ENCODE results near the gene ITGBL1.

ITGBL1 gene

DNA sequence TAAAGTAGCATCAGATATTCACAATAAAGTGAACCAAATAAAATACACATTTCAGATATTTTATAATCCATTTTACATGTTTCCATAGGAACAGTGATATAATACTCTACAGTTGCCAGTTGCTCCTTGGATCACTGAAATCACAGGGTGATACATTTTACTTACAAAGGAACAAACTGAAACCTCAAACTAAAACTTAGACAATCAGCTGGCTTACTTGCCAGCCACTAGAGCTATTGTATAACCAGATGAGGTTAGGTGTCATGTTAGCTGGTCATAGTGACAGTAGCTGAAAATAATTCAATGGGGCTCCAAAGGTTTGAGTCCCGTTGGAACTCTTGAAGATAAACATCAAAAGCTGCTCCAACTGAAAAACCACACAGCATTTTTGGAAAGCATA is 274.6 kb downstream of the ITGBL1 start:
- no peaks in the 10 kb centered on the region for H3K36me3 ChIP-seq (ENCODE audit: control insufficient read depth, insufficient read depth, low read length)
- no peak overlapping the region for H3K9ac ChIP-seq (ENCODE audit: low read length)
- no peaks in the 10 kb centered on the region for H3K9me3 ChIP-seq (ENCODE audit: control insufficient read depth, insufficient read depth, low read depth, low read length)
- H3K4me3 ChIP-seq (ENCODE audit: low read depth, low read length): no peak overlapping the region
- no peaks in the 10 kb centered on the region for H3K4me1 ChIP-seq (ENCODE audit: control insufficient read depth, insufficient read depth, low read length)
- H3K27me3 ChIP-seq (ENCODE audit: control insufficient read depth, insufficient read depth, low read length): no peaks in the 10 kb centered on the region
- no peak overlapping the region for H3K27ac ChIP-seq (ENCODE audit: low read depth, low read length)

DNA sequence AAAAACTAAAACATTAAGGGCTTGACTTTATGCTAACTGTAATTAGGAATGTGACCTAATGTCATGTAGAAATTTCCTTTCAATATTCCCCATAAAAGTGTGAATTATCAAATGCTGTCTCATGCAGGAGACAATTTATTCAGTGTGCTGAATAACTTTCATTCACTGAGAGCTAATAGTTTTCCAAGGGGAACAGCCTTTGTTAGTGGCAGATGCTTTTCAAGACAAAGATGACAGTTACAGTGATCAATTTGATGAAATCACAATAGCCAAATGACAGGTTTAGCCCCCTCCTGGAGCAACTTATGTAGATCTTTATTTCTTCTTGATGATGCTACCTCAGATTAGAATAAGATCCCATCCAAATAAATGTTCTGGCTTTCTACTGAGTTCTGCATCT is 275.5 kb downstream of the ITGBL1 start:
- Histone ChIP-seq H3K9ac (ENCODE audit: low read length) (no peak overlapping the region), H3K27ac (ENCODE audit: low read depth, low read length) (no peak overlapping the region), H3K27me3 (ENCODE audit: control insufficient read depth, insufficient read depth, low read length) (no peaks in the 10 kb centered on the region), H3K9me3 (ENCODE audit: control insufficient read depth, insufficient read depth, low read depth, low read length) (no peaks in the 10 kb centered on the region), H3K4me3 (ENCODE audit: low read depth, low read length) (no peak overlapping the region), H3K36me3 (ENCODE audit: control insufficient read depth, insufficient read depth, low read length) (no peaks in the 10 kb centered on the region), H3K4me1 (ENCODE audit: control insufficient read depth, insufficient read depth, low read length) (no peaks in the 10 kb centered on the region)

DNA sequence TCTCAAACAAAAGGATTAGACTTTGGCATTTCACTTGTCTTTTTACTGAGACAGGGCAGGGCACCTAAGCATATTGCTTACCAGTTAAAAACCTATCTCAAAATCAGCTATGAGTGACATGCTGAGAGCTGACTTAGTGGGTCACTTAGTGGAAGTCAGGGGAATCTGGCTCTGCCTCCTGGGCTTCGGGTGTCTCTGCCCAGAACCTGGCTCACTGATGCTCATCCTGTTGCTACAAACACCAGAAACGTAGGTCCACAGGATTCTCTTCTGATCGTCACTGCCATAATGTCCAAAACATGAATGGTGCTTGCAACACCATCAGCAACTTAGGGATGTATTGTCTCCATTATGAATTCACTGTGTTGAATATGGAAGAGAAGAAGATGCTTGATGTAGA is 276.1 kb downstream of the ITGBL1 start:
- Histone ChIP-seq H3K27me3 (ENCODE audit: control insufficient read depth, insufficient read depth, low read length) (no peaks in the 10 kb centered on the region), H3K9ac (ENCODE audit: low read length) (no peak overlapping the region), H3K27ac (ENCODE audit: low read depth, low read length) (no peak overlapping the region), H3K4me1 (ENCODE audit: control insufficient read depth, insufficient read depth, low read length) (no peaks in the 10 kb centered on the region), H3K9me3 (ENCODE audit: control insufficient read depth, insufficient read depth, low read depth, low read length) (no peaks in the 10 kb centered on the region), H3K4me3 (ENCODE audit: low read depth, low read length) (no peak overlapping the region), H3K36me3 (ENCODE audit: control insufficient read depth, insufficient read depth, low read length) (no peaks in the 10 kb centered on the region)

DNA sequence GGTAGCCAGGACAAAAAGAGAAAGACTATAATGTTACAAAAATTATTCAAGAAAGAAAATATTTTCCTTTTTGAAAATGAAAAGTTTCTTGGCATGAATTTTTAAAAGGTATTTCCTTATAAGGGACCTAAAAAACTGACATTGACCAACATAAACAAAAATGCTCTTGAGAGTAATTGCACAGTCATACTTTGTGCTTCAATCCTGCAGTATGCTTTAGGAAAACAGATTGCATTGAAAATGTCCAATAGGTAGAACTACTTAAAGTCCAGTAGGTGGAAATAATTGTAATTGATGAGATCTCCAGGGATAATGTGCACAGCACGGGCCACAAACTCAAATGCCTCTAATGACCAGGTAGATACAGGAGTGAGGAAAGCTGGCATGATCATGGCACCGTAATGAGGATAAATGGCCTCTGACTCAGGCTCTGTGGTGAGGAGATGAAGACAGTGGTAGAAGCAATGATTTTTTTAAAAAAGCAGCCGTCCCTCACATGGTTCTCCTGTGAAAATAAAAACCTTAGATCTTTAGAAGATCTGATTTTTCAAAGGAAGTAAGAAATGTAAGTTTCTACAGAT is 278.0 kb downstream of the ITGBL1 start:
- Histone ChIP-seq H3K27ac (ENCODE audit: low read depth, low read length) (no peak overlapping the region), H3K4me1 (ENCODE audit: control insufficient read depth, insufficient read depth, low read length) (no peaks in the 10 kb centered on the region), H3K27me3 (ENCODE audit: control insufficient read depth, insufficient read depth, low read length) (no peaks in the 10 kb centered on the region), H3K9me3 (ENCODE audit: control insufficient read depth, insufficient read depth, low read depth, low read length) (no peaks in the 10 kb centered on the region), H3K9ac (ENCODE audit: low read length) (no peak overlapping the region), H3K4me3 (ENCODE audit: low read depth, low read length) (no peak overlapping the region), H3K36me3 (ENCODE audit: control insufficient read depth, insufficient read depth, low read length) (no peaks in the 10 kb centered on the region)

DNA sequence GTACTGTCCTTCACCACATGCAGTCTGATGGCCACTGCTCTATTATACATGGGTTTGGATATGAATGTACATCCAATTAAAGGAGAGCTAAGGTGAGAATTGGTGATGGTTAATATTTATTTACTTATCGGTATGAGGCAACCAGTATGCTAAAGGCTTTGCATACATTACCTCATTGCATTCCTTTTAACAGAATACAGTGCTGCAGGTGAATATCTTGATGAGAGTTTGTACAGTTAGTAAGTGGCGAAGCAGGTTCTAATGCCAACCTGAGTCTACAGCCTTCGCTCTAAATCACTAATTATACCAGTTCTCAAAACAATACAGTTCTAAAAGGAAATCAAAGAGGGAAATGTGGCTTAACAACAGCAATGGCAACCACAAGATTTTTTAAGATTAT is 284.1 kb downstream of the ITGBL1 start:
- no peaks in the 10 kb centered on the region for H3K27me3 ChIP-seq (ENCODE audit: control insufficient read depth, insufficient read depth, low read length)
- no peaks in the 10 kb centered on the region for H3K36me3 ChIP-seq (ENCODE audit: control insufficient read depth, insufficient read depth, low read length)
- H3K4me3 ChIP-seq (ENCODE audit: low read depth, low read length): no peak overlapping the region
- H3K27ac ChIP-seq (ENCODE audit: low read depth, low read length): no peak overlapping the region
- H3K9me3 ChIP-seq (ENCODE audit: control insufficient read depth, insufficient read depth, low read depth, low read length): no peaks in the 10 kb centered on the region
- no peak overlapping the region for H3K9ac ChIP-seq (ENCODE audit: low read length)
- no peaks in the 10 kb centered on the region for H3K4me1 ChIP-seq (ENCODE audit: control insufficient read depth, insufficient read depth, low read length)

DNA sequence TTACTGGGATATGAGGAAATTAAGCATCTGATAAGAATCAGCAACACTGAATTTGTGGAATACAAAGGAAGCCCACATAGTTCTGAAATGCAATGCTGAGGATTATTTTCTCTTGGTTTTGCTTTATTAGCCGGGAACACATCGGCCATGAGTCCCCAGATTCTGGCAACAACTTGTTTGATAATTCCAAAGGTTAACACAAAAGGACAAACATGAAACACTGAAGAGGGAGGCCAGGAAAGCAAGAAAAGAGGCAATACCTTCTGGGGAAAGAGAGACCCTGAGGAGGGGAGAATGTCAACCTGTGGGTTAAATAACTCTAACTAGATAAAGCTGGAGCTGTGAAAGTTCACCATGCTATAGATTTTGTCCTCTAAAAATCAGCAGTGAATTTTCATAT is 285.9 kb downstream of the ITGBL1 start:
- Histone ChIP-seq H3K27ac (ENCODE audit: low read depth, low read length) (no peak overlapping the region), H3K27me3 (ENCODE audit: control insufficient read depth, insufficient read depth, low read length) (no peaks in the 10 kb centered on the region), H3K36me3 (ENCODE audit: control insufficient read depth, insufficient read depth, low read length) (no peaks in the 10 kb centered on the region), H3K9ac (ENCODE audit: low read length) (no peak overlapping the region), H3K9me3 (ENCODE audit: control insufficient read depth, insufficient read depth, low read depth, low read length) (no peaks in the 10 kb centered on the region), H3K4me3 (ENCODE audit: low read depth, low read length) (no peak overlapping the region), H3K4me1 (ENCODE audit: control insufficient read depth, insufficient read depth, low read length) (no peaks in the 10 kb centered on the region)

DNA sequence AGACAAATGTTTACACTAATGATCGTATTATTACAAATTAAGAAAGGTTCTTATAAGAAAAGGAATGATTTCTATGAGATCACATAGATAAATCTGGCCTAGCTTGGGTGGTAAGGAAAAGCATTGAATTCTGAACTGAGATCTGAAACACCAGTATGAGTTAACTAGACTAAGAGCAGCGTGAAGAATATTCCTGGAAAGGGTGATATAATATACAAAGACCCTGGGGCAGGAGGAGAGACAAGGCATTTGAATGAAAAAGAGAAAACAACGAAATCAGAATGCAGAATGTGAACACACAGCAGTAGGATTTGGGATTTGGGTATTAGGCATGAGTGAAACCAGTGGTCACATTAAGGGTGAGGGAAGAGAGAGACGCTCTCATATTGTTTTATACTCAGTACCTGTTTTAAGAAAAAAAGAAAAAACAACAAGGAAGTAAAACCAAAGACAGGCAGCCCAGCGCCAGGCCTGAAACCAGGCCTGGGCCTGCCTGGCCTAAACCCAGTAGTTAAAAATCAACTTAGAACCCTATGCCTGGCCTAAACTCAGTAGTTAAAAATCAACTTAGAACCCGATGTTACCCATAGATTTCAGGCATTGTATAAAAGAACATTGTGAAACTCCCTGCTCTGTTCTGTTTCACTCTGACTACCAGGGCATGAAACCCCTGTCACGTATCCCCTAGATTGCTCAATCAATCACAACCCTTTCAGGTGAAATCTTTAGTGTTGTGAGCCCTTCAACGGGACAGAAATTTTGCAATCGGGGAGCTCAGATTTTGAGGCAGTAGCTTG is 287.1 kb downstream of the ITGBL1 start:
- no peaks in the 10 kb centered on the region for H3K36me3 ChIP-seq (ENCODE audit: control insufficient read depth, insufficient read depth, low read length)
- H3K4me3 ChIP-seq (ENCODE audit: low read depth, low read length): no peak overlapping the region
- no peaks in the 10 kb centered on the region for H3K27me3 ChIP-seq (ENCODE audit: control insufficient read depth, insufficient read depth, low read length)
- no peak overlapping the region for H3K27ac ChIP-seq (ENCODE audit: low read depth, low read length)
- no peak overlapping the region for H3K9ac ChIP-seq (ENCODE audit: low read length)
- H3K4me1 ChIP-seq (ENCODE audit: control insufficient read depth, insufficient read depth, low read length): no peaks in the 10 kb centered on the region
- H3K9me3 ChIP-seq (ENCODE audit: control insufficient read depth, insufficient read depth, low read depth, low read length): no peaks in the 10 kb centered on the region

DNA sequence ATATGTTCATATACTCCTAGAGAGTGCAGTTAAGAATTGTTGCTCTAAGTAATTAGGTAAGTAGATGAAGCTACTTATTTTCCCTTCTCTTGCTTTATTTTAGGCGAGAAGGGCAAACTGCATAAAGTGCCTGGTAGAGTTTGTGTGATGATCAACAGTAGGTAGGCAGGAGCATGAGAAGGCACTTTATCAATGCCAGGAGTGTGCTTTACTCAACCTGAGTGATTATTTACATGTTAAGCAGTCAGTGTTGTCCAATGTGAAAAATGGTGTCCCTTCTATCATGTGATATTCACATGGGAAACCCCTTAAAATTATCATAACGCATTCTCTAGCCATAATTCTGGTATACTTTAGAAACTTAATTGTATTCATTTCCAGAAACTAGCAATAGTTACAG is 294.0 kb downstream of the ITGBL1 start:
- H3K4me3 ChIP-seq (ENCODE audit: low read depth, low read length): no peak overlapping the region
- H3K27ac ChIP-seq (ENCODE audit: low read depth, low read length): no peak overlapping the region
- no peaks in the 10 kb centered on the region for H3K27me3 ChIP-seq (ENCODE audit: control insufficient read depth, insufficient read depth, low read length)
- no peaks in the 10 kb centered on the region for H3K36me3 ChIP-seq (ENCODE audit: control insufficient read depth, insufficient read depth, low read length)
- H3K4me1 ChIP-seq (ENCODE audit: control insufficient read depth, insufficient read depth, low read length): peaks cover 3% of the 10 kb centered on the region
- H3K9ac ChIP-seq (ENCODE audit: low read length): no peak overlapping the region
- H3K9me3 ChIP-seq (ENCODE audit: control insufficient read depth, insufficient read depth, low read depth, low read length): no peaks in the 10 kb centered on the region

DNA sequence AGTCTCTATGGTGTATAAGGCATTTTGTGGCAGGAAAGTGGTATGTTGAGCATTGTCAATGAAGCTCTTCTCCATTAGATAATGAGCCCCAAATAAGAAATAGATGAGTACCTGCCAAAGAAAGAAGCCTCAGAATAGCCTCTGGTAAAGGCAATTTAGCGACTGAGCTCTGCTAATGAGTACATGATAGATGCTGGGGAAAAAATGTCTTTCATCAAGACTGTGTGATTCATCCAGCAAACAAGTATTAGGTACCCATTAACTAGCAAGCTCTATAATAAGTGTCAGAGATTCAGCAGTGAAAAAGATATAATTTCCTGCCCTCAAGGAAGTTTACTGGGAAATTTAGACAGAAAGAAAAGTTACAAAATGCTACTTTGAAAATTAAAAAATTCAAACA is 294.6 kb downstream of the ITGBL1 start:
- Histone ChIP-seq H3K9ac (ENCODE audit: low read length) (no peak overlapping the region), H3K27me3 (ENCODE audit: control insufficient read depth, insufficient read depth, low read length) (no peaks in the 10 kb centered on the region), H3K36me3 (ENCODE audit: control insufficient read depth, insufficient read depth, low read length) (no peaks in the 10 kb centered on the region), H3K4me1 (ENCODE audit: control insufficient read depth, insufficient read depth, low read length) (peaks cover 4% of the 10 kb centered on the region), H3K9me3 (ENCODE audit: control insufficient read depth, insufficient read depth, low read depth, low read length) (no peaks in the 10 kb centered on the region), H3K27ac (ENCODE audit: low read depth, low read length) (no peak overlapping the region), H3K4me3 (ENCODE audit: low read depth, low read length) (no peak overlapping the region)

DNA sequence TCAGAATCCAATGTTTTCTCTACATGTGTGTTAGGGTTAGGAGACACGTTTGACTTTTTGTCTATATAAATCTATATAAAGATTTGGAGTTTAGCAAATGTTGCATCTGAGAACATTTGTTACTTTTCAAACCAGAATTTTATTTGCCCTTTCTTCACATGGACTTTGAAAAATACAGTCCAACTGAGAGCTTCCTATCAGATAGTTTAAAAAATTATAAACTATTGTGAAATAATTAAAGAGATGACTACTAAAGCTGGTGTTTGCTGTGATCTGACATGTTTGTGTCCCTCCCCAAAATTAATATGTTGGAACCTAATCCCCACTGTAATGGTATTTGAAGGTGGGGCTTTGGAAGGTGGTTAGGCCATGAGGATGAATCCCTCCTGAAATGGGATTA is 297.1 kb downstream of the ITGBL1 start:
- peaks cover 4% of the 10 kb centered on the region for H3K4me1 ChIP-seq (ENCODE audit: control insufficient read depth, insufficient read depth, low read length)
- no peak overlapping the region for H3K9ac ChIP-seq (ENCODE audit: low read length)
- no peak overlapping the region for H3K27ac ChIP-seq (ENCODE audit: low read depth, low read length)
- no peaks in the 10 kb centered on the region for H3K27me3 ChIP-seq (ENCODE audit: control insufficient read depth, insufficient read depth, low read length)
- no peak overlapping the region for H3K4me3 ChIP-seq (ENCODE audit: low read depth, low read length)
- no peaks in the 10 kb centered on the region for H3K36me3 ChIP-seq (ENCODE audit: control insufficient read depth, insufficient read depth, low read length)
- H3K9me3 ChIP-seq (ENCODE audit: control insufficient read depth, insufficient read depth, low read depth, low read length): no peaks in the 10 kb centered on the region

DNA sequence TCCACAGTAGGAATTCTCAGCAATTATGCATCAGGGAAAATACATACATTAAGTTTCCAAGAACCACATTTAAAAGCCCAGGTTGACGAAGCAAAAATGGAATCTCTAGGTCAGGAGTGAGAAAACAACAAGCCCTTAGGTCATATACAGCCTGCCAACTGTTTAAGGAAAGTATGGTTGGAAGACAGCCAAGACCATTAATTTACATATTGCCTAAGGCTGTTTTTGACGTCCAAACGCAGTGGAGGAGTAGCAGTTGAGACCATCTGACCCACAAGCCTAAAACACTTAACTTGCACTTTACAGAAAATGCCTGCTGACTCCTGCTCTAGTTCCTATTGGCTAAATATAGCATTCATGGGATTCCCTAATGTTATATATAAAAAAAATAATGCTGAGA is 299.0 kb downstream of the ITGBL1 start:
- Histone ChIP-seq H3K36me3 (ENCODE audit: control insufficient read depth, insufficient read depth, low read length) (no peaks in the 10 kb centered on the region), H3K4me1 (ENCODE audit: control insufficient read depth, insufficient read depth, low read length) (peaks cover 4% of the 10 kb centered on the region), H3K9me3 (ENCODE audit: control insufficient read depth, insufficient read depth, low read depth, low read length) (no peaks in the 10 kb centered on the region), H3K27ac (ENCODE audit: low read depth, low read length) (no peak overlapping the region), H3K4me3 (ENCODE audit: low read depth, low read length) (no peak overlapping the region), H3K27me3 (ENCODE audit: control insufficient read depth, insufficient read depth, low read length) (no peaks in the 10 kb centered on the region), H3K9ac (ENCODE audit: low read length) (no peak overlapping the region)
